Panc1 (cell line): ENCODE results near the gene SERP1. TPM values are rescaled to one million over a fixed set of nuclear protein-coding genes. Genes with fewer than 3 reads are reported as not detected.
"Not testable (repeated sequence)": the region's sequence is repeated elsewhere in the genome, so short reads cannot be mapped to it uniquely, and the experiment has no call there.

Experiments
- ATAC-seq: fragments of 200-7000 bp; cut with Tn5 transposase; 2 replicates; pipeline ENCODE4 v1.9.1; 2020; ENCODE audit warnings: mild to moderate bottlenecking, moderate library complexity
- BruUV-seq: library from RNA; stranded (reverse); fragments of 400-500 nt; replicated peaks from 2 replicates; lab custom pipeline; 2021; lab: Mats Ljungman, UMichigan
- CTCF ChIA-PET: fragments of 300-600 bp; sonication (Branson Sonifier 250); formaldehyde crosslinking; loops from one replicate; lab custom pipeline; 2022; ENCODE audit warnings: antibody characterized with exemption; lab: Charles Lee
- POLR2A ChIA-PET: fragments of 300-600 bp; sonication (Branson Sonifier 250); formaldehyde crosslinking; loops from one replicate; lab custom pipeline; 2022; ENCODE audit warnings: antibody characterized with exemption; lab: Charles Lee
- DNase-seq: peaks from one replicate; pipeline ENCODE4 v3.0.0-alpha.2; 2010; ENCODE audit warnings: low read depth, low spot score
- H3K27ac ChIP-seq: 2 replicates; pipeline ENCODE4 v1.5.1; 2011; ENCODE audit warnings: mild to moderate bottlenecking, low read length, inconsistent platforms
- H3K27me3 ChIP-seq: fragments of 200-500 bp; sonication (Bioruptor generic); 2 replicates; pipeline ENCODE4 v1.6.0; 2014; ENCODE audit warnings: low read length, inconsistent platforms; ENCODE audit not compliant: control insufficient read depth, insufficient read depth
- H3K36me3 ChIP-seq: fragments of 200-500 bp; sonication (Bioruptor generic); 2 replicates; pipeline ENCODE4 v1.5.1; 2014; ENCODE audit warnings: inconsistent platforms, mild to moderate bottlenecking, low read length, moderate library complexity; ENCODE audit not compliant: control insufficient read depth, insufficient read depth
- H3K4me1 ChIP-seq: 2 replicates; pipeline ENCODE4 v1.5.1; 2011; ENCODE audit warnings: inconsistent platforms, mild to moderate bottlenecking, low read length, moderate library complexity; ENCODE audit not compliant: control insufficient read depth, insufficient read depth
- H3K4me3 ChIP-seq, 2 experiments: 2 replicates each; pipeline ENCODE4 v1.5.1; 2011 to 2012; ENCODE audit warnings: low read depth in 2 of 2, low read length in 2 of 2, mild to moderate bottlenecking in 2 of 2, inconsistent platforms in 1 of 2, moderate library complexity in 1 of 2
- H3K9me3 ChIP-seq: fragments of 200-500 bp; sonication (Bioruptor generic); 2 replicates; pipeline ENCODE4 v1.5.1; 2014; ENCODE audit warnings: low read depth, mild to moderate bottlenecking, inconsistent platforms, low read length, moderate library complexity; ENCODE audit not compliant: control insufficient read depth, insufficient read depth
- POLR2AphosphoS5 ChIP-seq: IDR thresholded peaks from 2 replicates; pipeline ENCODE4 v1.6.1; 2012; ENCODE audit warnings: mild to moderate bottlenecking, low read depth, low read length, moderate library complexity
- REST ChIP-seq, 2 experiments: IDR thresholded peaks; 2 replicates each; pipeline ENCODE4 v1.6.1; 2011 to 2012; ENCODE audit warnings: low read depth in 2 of 2, control low read depth in 1 of 2, low read length in 1 of 2, mild to moderate bottlenecking in 1 of 2, moderate library complexity in 1 of 2; ENCODE audit not compliant: insufficient read depth in 1 of 2
- SIN3A ChIP-seq: IDR thresholded peaks from 2 replicates; pipeline ENCODE4 v1.6.1; 2012; ENCODE audit warnings: low read depth, mild to moderate bottlenecking, low read length, moderate library complexity, borderline replicate concordance; ENCODE audit not compliant: insufficient read depth
- TCF7L2 ChIP-seq: IDR thresholded peaks from 2 replicates; pipeline ENCODE4 v1.6.1; 2011; ENCODE audit warnings: mild to moderate bottlenecking, low read depth, low read length, inconsistent platforms
- in situ Hi-C: cut with HindIII; loops from 2 replicates; pipeline ENCODE4 v1.10.0; 2016; ENCODE audit warnings: low sequenced_read_pairs, low pct_unique_long_range_greater_than_20kb
- intact Hi-C: fragments of 100-400 bp; cut with micrococcal nuclease; formaldehyde crosslinking; loops from one replicate; pipeline ENCODE4 v1.10.0; 2022; ENCODE audit not compliant: unreplicated experiment
- total RNA-seq: library from RNA; stranded (reverse); gene quantifications from one replicate; pipeline ENCODE4 v1.2.1, GENCODE V29; 2021; ENCODE audit not compliant: unreplicated experiment
- TF ChIP-seq, protein P1 (sequence below): fragments of 450-650 bp; IDR thresholded peaks from 2 replicates; pipeline ENCODE4 v1.5.1; 2017; ENCODE audit warnings: mild to moderate bottlenecking

The SERP1 gene
- total RNA-seq, 1 experiment from 2014 or later, result 75.0 TPM

DNA sequence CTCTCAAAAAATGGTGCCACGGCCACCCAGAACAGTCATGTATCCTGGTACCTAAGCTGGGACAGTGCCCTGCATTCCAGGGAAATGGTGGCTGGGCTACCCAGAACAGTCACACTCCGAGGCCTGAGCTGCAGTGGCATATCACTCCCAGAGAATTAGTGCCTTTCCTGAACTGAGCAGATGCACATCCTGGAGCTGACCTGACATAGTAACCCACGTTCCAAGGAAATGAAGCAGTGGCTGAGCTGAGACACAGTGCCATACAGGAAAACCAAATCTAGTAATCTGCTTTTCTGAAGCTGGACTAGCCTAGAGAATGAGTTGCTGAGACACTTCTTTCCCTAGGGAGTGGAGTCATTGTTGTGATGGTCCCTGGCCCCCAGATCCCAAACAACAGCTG is 41.8 kb downstream of the SERP1 start:
- Histone ChIP-seq H3K4me1 (no peaks in the 10 kb centered on the region), H3K27me3 (no peaks in the 10 kb centered on the region), H3K27ac (no peak overlapping the region), H3K9me3 (0 out of 2 replicates have a peak, but pooled peaks cover 4% of the 10 kb centered on the region), H3K36me3 (no peaks in the 10 kb centered on the region), H3K4me3 (no peak overlapping the region)
- ATAC-seq (peak; percentile 47), DNase-seq (no peak)
- no TSS peak for BruUV-seq
- TF ChIP-seq TCF7L2 (no peak), SIN3A (no peak), REST (IDR thresholded peaks at IDR 0.05; ENCODE audit: insufficient read depth in 1 of 2, low read depth in 2 of 2, low read length in 1 of 2) (no peak), POLR2AphosphoS5 (no peak)
- TF ChIP-seq, protein P1, sequence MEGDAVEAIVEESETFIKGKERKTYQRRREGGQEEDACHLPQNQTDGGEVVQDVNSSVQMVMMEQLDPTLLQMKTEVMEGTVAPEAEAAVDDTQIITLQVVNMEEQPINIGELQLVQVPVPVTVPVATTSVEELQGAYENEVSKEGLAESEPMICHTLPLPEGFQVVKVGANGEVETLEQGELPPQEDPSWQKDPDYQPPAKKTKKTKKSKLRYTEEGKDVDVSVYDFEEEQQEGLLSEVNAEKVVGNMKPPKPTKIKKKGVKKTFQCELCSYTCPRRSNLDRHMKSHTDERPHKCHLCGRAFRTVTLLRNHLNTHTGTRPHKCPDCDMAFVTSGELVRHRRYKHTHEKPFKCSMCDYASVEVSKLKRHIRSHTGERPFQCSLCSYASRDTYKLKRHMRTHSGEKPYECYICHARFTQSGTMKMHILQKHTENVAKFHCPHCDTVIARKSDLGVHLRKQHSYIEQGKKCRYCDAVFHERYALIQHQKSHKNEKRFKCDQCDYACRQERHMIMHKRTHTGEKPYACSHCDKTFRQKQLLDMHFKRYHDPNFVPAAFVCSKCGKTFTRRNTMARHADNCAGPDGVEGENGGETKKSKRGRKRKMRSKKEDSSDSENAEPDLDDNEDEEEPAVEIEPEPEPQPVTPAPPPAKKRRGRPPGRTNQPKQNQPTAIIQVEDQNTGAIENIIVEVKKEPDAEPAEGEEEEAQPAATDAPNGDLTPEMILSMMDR, result no peak
- intact Hi-C loops, result no loop called here
- ChIA-PET CTCF (interaction anchor here (0.6 kb wide), 1 partner anchor 9 kb away, joined by 3 read pairs; no protein-coding TSS in a partner anchor), POLR2A (no interaction called here)
- in situ Hi-C loops, result no loop called here

GRCh38 chr3:150503402-150504099 is 42.7 kb downstream of the SERP1 start:
- ChIA-PET POLR2A (no interaction called here), CTCF (interaction anchor here (0.6 kb wide), 2 partner anchors 271 to 533 kb away, joined by 5 to 8 read pairs; no protein-coding TSS in a partner anchor)
- Histone ChIP-seq H3K36me3 (no peaks in the 10 kb centered on the region), H3K4me3 (no peak overlapping the region), H3K27ac (no peak overlapping the region), H3K4me1 (no peaks in the 10 kb centered on the region), H3K9me3 (0 out of 2 replicates have a peak, but pooled peaks cover 4% of the 10 kb centered on the region), H3K27me3 (no peaks in the 10 kb centered on the region)
- intact Hi-C loops, result no loop called here
- BruUV-seq, result no TSS peak
- in situ Hi-C loops, result no loop called here
- ATAC-seq (peak; percentile 65), DNase-seq (no peak)
- TF ChIP-seq REST (IDR thresholded peaks at IDR 0.05; ENCODE audit: insufficient read depth in 1 of 2, low read depth in 2 of 2, low read length in 1 of 2) (no peak), POLR2AphosphoS5 (no peak), SIN3A (no peak)
- TF ChIP-seq, protein P1, result peak; percentile 11; the same call in 1 of the 2 replicates

- intact Hi-C loops, in situ Hi-C loops, H3K27ac ChIP-seq, H3K4me1 ChIP-seq, DNase-seq, H3K36me3 ChIP-seq, BruUV-seq, CTCF ChIA-PET, H3K9me3 ChIP-seq, H3K4me3 ChIP-seq, POLR2A ChIA-PET, H3K27me3 ChIP-seq, ATAC-seq: not testable (repeated sequence)
These were observed 45.3 kb downstream of the SERP1 start for GRCh38 chr3:150500960-150501359.
